OCI-LY7 (cell line): ENCODE results near the gene DLEC1.

ENCODE experiments used
- EZH2phosphoT487 ChIP-seq: fragments of 200-600 bp; sonication (generic); IDR thresholded peaks from 2 replicates; pipeline ENCODE4 v1.6.1; 2018; ENCODE audit warnings: low read depth, borderline replicate concordance, mild to moderate bottlenecking, mixed run types, antibody characterized with exemption, low read length, moderate library complexity, mixed read lengths
- TF ChIP-seq, protein P1 (sequence below): fragments of 200-600 bp; sonication (generic); conservative IDR thresholded peaks from 2 replicates; pipeline ENCODE4 v1.5.1; 2014; ENCODE audit warnings: mild to moderate bottlenecking, antibody characterized with exemption, low read length, moderate library complexity, mixed read lengths

DNA sequence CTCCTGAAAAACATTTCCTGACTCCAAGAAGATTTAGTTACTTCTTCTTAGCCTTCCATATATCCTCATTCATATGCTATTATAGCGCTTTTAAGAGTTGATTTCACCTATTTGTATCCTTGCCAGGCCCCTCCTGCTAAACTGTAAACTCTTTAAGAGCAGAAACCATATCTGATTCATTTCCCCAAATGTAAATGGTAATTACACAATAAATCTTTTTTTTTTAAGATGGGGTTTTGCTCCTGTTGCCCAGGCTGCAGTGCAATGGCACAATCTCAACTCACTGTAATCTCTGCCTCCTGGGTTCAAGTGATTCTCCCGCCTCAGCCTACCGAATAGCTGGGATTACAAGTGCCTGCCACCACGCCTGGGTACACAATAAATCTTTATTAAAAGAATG is 4.5 kb downstream of the DLEC1 start:
- TF ChIP-seq, protein P1, sequence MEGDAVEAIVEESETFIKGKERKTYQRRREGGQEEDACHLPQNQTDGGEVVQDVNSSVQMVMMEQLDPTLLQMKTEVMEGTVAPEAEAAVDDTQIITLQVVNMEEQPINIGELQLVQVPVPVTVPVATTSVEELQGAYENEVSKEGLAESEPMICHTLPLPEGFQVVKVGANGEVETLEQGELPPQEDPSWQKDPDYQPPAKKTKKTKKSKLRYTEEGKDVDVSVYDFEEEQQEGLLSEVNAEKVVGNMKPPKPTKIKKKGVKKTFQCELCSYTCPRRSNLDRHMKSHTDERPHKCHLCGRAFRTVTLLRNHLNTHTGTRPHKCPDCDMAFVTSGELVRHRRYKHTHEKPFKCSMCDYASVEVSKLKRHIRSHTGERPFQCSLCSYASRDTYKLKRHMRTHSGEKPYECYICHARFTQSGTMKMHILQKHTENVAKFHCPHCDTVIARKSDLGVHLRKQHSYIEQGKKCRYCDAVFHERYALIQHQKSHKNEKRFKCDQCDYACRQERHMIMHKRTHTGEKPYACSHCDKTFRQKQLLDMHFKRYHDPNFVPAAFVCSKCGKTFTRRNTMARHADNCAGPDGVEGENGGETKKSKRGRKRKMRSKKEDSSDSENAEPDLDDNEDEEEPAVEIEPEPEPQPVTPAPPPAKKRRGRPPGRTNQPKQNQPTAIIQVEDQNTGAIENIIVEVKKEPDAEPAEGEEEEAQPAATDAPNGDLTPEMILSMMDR, result no peak
- no peak for TF ChIP-seq EZH2phosphoT487
